Ascending aorta (tissue), 2 donors: ENCODE results near the gene CASP4. TPM values are rescaled to one million over a fixed set of nuclear protein-coding genes. Genes with fewer than 3 reads are reported as not detected.
"Not testable (repeated sequence)": the region's sequence is repeated elsewhere in the genome, so short reads cannot be mapped to it uniquely, and the experiment has no call there.

ENCODE experiments used
- DNase-seq, 2 donors: peaks; one replicate each; pipeline ENCODE4 v3.0.0-alpha.2; 2019; ENCODE audit warnings: low spot score in 2 of 2
- H3K27ac ChIP-seq, 2 donors: fragments of 200-600 bp; sonication (generic); one replicate each; pipeline ENCODE4 v1.5.1; 2016 to 2017; ENCODE audit warnings: mild to moderate bottlenecking in 1 of 2
- H3K27me3 ChIP-seq: fragments of 200-600 bp; sonication (generic); one replicate; pipeline ENCODE4 v1.5.1; 2017
- H3K36me3 ChIP-seq, 2 donors: fragments of 200-600 bp; sonication (generic); one replicate each; pipeline ENCODE4 v1.5.1; 2016
- H3K4me1 ChIP-seq, 2 donors: fragments of 200-600 bp; sonication (generic); one replicate each; pipeline ENCODE4 v1.5.1; 2016 to 2017; ENCODE audit warnings: mild to moderate bottlenecking in 1 of 2
- H3K4me3 ChIP-seq, 2 donors: fragments of 200-600 bp; sonication (generic); one replicate each; pipeline ENCODE4 v1.5.1; 2016 to 2017; ENCODE audit warnings: mild to moderate bottlenecking in 1 of 2
- H3K9me3 ChIP-seq, 2 donors: fragments of 200-600 bp; sonication (generic); one replicate each; pipeline ENCODE4 v1.5.1; 2016
- intact Hi-C: fragments of 100-400 bp; cut with DNase I; formaldehyde crosslinking; loops from one replicate; pipeline ENCODE4 v1.15.1; 2023
- total RNA-seq: library from RNA; depleted of rRNA; stranded (reverse); fragments of >200 nt; gene quantifications from one replicate; pipeline ENCODE4 v1.1.0, GENCODE V29; 2016
- TF ChIP-seq, protein P1 (sequence below), 3 experiments: fragments of 200-600 bp in 2 of 3; fragments of 450-650 bp in 1 of 3; sonication (generic) in 2 of 3; IDR thresholded peaks; one replicate each; pipeline ENCODE4 v1.5.1; 2016 to 2019; ENCODE audit warnings: antibody characterized with exemption in 3 of 3, mild to moderate bottlenecking in 1 of 3, moderate library complexity in 1 of 3

Gene CASP4
- total RNA-seq, 1 donor from 2014 or later: 56.6 TPM

DNA sequence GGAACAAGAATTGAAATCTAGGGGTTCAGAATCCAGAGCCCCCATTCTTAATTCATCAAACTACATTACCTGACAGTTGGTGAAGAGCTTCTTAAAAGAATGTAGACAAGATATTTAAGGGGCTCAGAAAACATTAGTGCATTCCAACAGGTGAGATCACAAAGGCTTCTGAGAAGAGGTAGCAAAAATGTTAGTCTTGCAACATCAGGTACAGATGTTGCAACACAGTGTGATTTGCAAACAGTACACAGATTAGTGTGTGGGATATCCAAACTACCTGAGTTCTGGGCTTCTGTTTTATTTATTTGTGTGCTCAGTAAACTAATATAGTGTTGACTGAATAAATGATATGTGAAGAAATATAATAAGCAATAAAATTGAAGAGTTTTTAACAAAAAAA, 11.8 kb downstream of the CASP4 start:
- no peak overlapping the region for H3K4me3 ChIP-seq
- TF ChIP-seq, protein P1, sequence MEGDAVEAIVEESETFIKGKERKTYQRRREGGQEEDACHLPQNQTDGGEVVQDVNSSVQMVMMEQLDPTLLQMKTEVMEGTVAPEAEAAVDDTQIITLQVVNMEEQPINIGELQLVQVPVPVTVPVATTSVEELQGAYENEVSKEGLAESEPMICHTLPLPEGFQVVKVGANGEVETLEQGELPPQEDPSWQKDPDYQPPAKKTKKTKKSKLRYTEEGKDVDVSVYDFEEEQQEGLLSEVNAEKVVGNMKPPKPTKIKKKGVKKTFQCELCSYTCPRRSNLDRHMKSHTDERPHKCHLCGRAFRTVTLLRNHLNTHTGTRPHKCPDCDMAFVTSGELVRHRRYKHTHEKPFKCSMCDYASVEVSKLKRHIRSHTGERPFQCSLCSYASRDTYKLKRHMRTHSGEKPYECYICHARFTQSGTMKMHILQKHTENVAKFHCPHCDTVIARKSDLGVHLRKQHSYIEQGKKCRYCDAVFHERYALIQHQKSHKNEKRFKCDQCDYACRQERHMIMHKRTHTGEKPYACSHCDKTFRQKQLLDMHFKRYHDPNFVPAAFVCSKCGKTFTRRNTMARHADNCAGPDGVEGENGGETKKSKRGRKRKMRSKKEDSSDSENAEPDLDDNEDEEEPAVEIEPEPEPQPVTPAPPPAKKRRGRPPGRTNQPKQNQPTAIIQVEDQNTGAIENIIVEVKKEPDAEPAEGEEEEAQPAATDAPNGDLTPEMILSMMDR (IDR thresholded peaks at IDR 0.05): no peak
- intact Hi-C loops: no loop called here

DNA sequence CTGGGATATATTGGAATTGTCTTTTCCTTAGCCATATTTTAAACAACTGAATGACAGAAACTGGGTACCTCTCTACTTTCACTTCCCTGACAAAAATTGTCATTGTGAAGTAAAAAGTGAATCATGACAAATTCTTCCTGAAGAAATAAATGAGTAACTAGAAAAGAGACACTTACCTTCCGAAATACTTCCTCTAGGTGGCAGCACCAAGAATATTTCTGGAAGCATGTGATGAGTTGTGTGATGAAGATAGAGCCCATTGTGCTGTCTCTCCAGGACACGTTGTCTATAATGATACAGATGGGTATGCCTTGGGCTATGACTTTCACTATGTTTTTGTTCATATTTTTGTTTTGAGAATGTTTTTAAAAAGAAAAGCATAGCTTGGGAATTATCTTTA, 21.5 kb downstream of the CASP4 start:
- peaks cover 27 to 59% of the 10 kb centered on the region in 2 donors for H3K36me3 ChIP-seq
- intact Hi-C loops: no loop called here
- no peak for DNase-seq
- H3K27ac ChIP-seq: no peak overlapping the region
- no peak overlapping the region for H3K4me3 ChIP-seq
- no peaks in the 10 kb centered on the region for H3K27me3 ChIP-seq
- no peaks in the 10 kb centered on the region for H3K9me3 ChIP-seq
- no peaks in the 10 kb centered on the region for H3K4me1 ChIP-seq
- TF ChIP-seq, protein P1 (IDR thresholded peaks at IDR 0.05): peak in 2 of 3 experiments; percentile 15 to 50

More for the DNA sequence above, 11.8 kb downstream of the CASP4 start:
- peaks cover 21 to 30% of the 10 kb centered on the region in 2 donors for H3K36me3 ChIP-seq
- no peaks in the 10 kb centered on the region for H3K27me3 ChIP-seq
- H3K27ac ChIP-seq: no peak overlapping the region
- H3K9me3 ChIP-seq: no peaks in the 10 kb centered on the region
- H3K4me1 ChIP-seq: no peaks in the 10 kb centered on the region
- DNase-seq: no peak

DNA sequence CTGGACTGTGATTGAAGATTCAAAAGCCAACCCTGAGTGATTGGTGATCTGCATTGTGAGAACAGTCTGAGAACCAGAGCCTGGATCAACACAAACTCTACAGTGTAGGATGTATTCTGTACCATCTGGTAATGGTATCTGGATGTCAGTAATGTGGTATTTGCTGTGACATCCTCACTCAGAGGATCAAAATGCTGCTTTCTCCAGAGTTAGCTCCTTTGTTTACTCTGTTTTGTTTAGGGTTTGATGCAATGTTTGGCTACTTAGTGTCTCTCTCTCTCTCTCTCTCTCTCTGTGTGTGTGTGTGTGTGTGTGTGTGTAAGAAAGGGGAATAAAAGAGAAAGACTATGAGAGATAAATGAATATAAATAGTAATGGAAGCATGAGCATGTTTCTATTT, 24.3 kb downstream of the CASP4 start:
- DNase-seq: no peak
- intact Hi-C loops: no loop called here
- Histone ChIP-seq H3K27me3 (no peaks in the 10 kb centered on the region), H3K4me1 (no peaks in the 10 kb centered on the region), H3K36me3 (peaks cover 12 to 31% of the 10 kb centered on the region in 2 donors), H3K9me3 (no peaks in the 10 kb centered on the region), H3K4me3 (no peak overlapping the region), H3K27ac (no peak overlapping the region)
- TF ChIP-seq, protein P1 (IDR thresholded peaks at IDR 0.05): no peak

DNA sequence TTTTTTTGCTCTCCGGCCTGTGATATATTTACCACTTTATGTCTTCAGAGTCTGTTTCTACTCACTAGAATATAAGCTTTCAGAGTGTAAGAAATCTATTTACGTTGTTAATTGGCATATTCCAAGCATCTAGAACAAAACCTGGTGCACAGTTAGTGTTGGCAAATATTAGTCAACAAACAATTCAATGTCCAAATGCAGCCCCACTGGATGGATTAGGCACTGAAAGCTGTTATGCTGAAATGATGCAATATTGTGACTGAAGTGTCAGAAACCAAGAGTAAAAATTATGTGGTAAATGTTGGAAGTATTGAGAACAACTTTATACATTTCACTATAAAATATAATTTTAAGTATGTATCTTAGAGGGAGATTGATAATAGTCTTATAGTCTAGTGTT, 24.8 kb downstream of the CASP4 start:
- no peaks in the 10 kb centered on the region for H3K27me3 ChIP-seq
- intact Hi-C loops: no loop called here
- no peak for DNase-seq
- H3K4me1 ChIP-seq: no peaks in the 10 kb centered on the region
- no peaks in the 10 kb centered on the region for H3K9me3 ChIP-seq
- TF ChIP-seq, protein P1 (IDR thresholded peaks at IDR 0.05): no peak
- H3K27ac ChIP-seq: no peak overlapping the region
- no peak overlapping the region for H3K4me3 ChIP-seq
- peaks cover 7 to 27% of the 10 kb centered on the region in 2 donors for H3K36me3 ChIP-seq

DNA sequence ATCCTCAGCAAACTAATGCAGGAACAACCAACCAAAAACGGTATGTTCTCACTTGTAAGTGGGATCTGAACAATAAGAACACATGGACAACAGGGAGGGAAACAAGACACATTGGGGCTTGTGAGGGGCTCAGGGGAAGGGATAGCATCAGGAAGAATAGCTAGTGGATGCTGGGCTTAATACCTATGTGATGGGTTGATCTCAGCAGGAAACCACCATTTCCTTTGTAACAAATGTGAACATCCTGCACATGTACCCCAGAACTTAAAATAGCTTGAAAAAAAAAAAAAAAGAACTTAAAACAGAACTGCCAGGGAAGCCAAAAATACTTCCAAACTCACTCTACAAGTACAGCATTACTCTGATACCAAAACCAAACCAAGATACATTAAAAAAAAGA, 33.8 kb downstream of the CASP4 start:
- intact Hi-C loops: no loop called here
- Histone ChIP-seq H3K4me3 (no peak overlapping the region), H3K27ac (no peak overlapping the region)

DNA sequence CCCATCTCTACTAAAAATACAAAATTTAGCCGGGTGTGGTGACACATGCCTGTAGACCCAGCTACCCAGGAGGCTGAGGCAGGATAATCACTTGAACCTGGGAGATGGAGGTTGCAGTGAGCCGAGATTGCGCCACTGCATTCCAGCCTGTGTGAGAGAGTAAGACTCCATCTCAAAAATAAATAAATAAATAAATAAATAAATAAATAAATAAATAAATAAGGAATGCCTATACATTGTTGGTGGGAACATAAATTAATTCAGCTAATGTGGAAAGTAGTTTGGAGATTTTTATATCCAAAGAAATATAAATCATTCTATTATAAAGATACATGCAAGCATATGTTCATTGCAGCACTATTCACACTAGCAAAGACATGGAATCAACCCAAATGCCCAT, 34.3 kb downstream of the CASP4 start:
- H3K27me3 ChIP-seq, DNase-seq, H3K27ac ChIP-seq, intact Hi-C loops, H3K4me3 ChIP-seq, H3K4me1 ChIP-seq, H3K9me3 ChIP-seq, H3K36me3 ChIP-seq: not testable (repeated sequence)

More for the DNA sequence above, 33.8 kb downstream of the CASP4 start:
- Histone ChIP-seq H3K36me3 (no peaks in the 10 kb centered on the region), H3K9me3 (peaks cover 0 to 3% of the 10 kb centered on the region in 2 donors), H3K4me1 (no peaks in the 10 kb centered on the region), H3K27me3 (no peaks in the 10 kb centered on the region)
- TF ChIP-seq, protein P1 (IDR thresholded peaks at IDR 0.05): no peak
- DNase-seq: no peak
